ENCODE measurements around the gene DMBX1. TPM values are rescaled to one million over a fixed set of nuclear protein-coding genes. Genes with fewer than 3 reads are reported as not detected.

The DMBX1 gene
- total RNA-seq, 1 experiment from 2014 or later: 2.3 TPM

GRCh38 chr1:46497665-46498064 lies 8.0 kb downstream of the DMBX1 start:
- WGBS (ENCODE audit: extremely low coverage, insufficient read length, low lambda C conversion rate): no CpG with 5 or more reads among the region's 19 CpGs
- H3K23me2 ChIP-seq (ENCODE audit: insufficient read length, low read depth, low read length, poor library complexity, severe bottlenecking): no peaks in the 10 kb centered on the region
- no peak overlapping the region for H3K23ac ChIP-seq (ENCODE audit: insufficient read length, low read depth, low read length)
- H2AFZ ChIP-seq (ENCODE audit: low read length): no peak overlapping the region
- Mint-ChIP-seq H3K27ac (no peak overlapping the region), H3K9me3 (no peaks in the 10 kb centered on the region; a peak in 1 of 5 replicates), H3K27me3 (ENCODE audit: low read depth) (peaks cover 82% of the 10 kb centered on the region), H3K36me3 (ENCODE audit: insufficient read depth in 1 of 3, low read depth in 3 of 3) (no peaks in the 10 kb centered on the region), H3K4me3 (no peak overlapping the region), H3K4me1 (peaks cover 18 to 34% of the 10 kb centered on the region in 2 experiments)
- H4K8ac ChIP-seq (replicated peaks; ENCODE audit: insufficient read length, low read depth, low read length): no peak overlapping the region
- no peak overlapping the region for H3K27ac ChIP-seq (ENCODE audit: insufficient read length, low read depth, low read length)
- peaks cover 28% of the 10 kb centered on the region; the same call in 1 of the 2 replicates for H3K27me3 ChIP-seq (ENCODE audit: insufficient read depth, low read length)
- no peaks in the 10 kb centered on the region for H3K79me2 ChIP-seq (ENCODE audit: insufficient read depth, low read length)
- H4K20me1 ChIP-seq (ENCODE audit: control insufficient read depth, insufficient read depth, insufficient read length): no peaks in the 10 kb centered on the region
- H3K4ac ChIP-seq (ENCODE audit: low read depth, low read length): no peak overlapping the region
- DNase-seq: no peak
- no peak overlapping the region for H3T11ph ChIP-seq (ENCODE audit: low read length)
- no peak overlapping the region for H4K91ac ChIP-seq (ENCODE audit: insufficient read length, low read depth, low read length)
- no peaks in the 10 kb centered on the region; the same call in 1 of the 2 replicates for H3K4me1 ChIP-seq (ENCODE audit: insufficient read depth, low read length)
- no peaks in the 10 kb centered on the region for H3K9me3 ChIP-seq (ENCODE audit: control insufficient read depth, low read depth, low read length)
- no peak overlapping the region for H2BK20ac ChIP-seq (ENCODE audit: low read depth, low read length, poor library complexity, severe bottlenecking)
- H3K9ac ChIP-seq (ENCODE audit: extremely low read depth, insufficient read length, low read length): no peak overlapping the region
- no peak overlapping the region for H2BK5ac ChIP-seq (ENCODE audit: insufficient read length, low read length)
- no peak for TF ChIP-seq CTCF (conservative IDR thresholded peaks at IDR 0.05)
- H2AK5ac ChIP-seq (ENCODE audit: insufficient read length, low read length): no peak overlapping the region
- H3K14ac ChIP-seq (ENCODE audit: insufficient read depth, low read length): no peak overlapping the region
- no peaks in the 10 kb centered on the region for H3K79me1 ChIP-seq (ENCODE audit: insufficient read depth, low read depth, low read length, poor library complexity, severe bottlenecking)
- no peak overlapping the region for H4K5ac ChIP-seq (ENCODE audit: insufficient read length, low read depth, low read length)
- H3K18ac ChIP-seq (ENCODE audit: insufficient read length, low read depth, low read length): no peak overlapping the region
- H3K56ac ChIP-seq (ENCODE audit: insufficient read length, low read depth, low read length): no peak overlapping the region
- H2BK120ac ChIP-seq (ENCODE audit: low read depth, low read length, poor library complexity, severe bottlenecking): no peak overlapping the region
- no peak overlapping the region for H3K4me2 ChIP-seq (ENCODE audit: insufficient read depth, insufficient read length, low read length)
- H2BK15ac ChIP-seq (ENCODE audit: low read depth, low read length): no peak overlapping the region
- no peak overlapping the region for H2BK12ac ChIP-seq (ENCODE audit: insufficient read length, low read depth, low read length)
